K562 (cell line): ENCODE measurements around the gene EFS. TPM values are rescaled to one million over a fixed set of nuclear protein-coding genes. Genes with fewer than 3 reads are reported as not detected.

Experiments
- ATAC-seq: fragments of 200-7000 bp; cut with Tn5 transposase; 3 replicates; pipeline ENCODE4 v1.9.1; 2020; ENCODE audit warnings: moderate library complexity
- BruUV-seq: library from RNA; stranded (reverse); fragments of 400-500 nt; replicated peaks from 2 replicates; lab custom pipeline; 2021; lab: Mats Ljungman, UMichigan
- CTCF ChIA-PET: fragments of 300-600 bp; formaldehyde crosslinking; extraction: SDS; loops from one replicate; lab custom pipeline; 2021; ENCODE audit warnings: low intra/inter-chr PET ratio; lab: Yijun Ruan, JAX
- POLR2A ChIA-PET: fragments of 300-600, 350-650 bp; sonication (Branson Sonifier 250); formaldehyde crosslinking; extraction: SDS; loops from one replicate; lab custom pipeline; 2021; ENCODE audit warnings: antibody characterized with exemption, inconsistent platforms; lab: Yijun Ruan, JAX
- DNase-seq, 4 experiments: peaks; one replicate each; pipeline versions ENCODE4 v3.0.0 to v3.0.0-alpha.2; 2011 to 2018; ENCODE audit warnings: low spot score in 3 of 4, mixed read lengths in 3 of 4; ENCODE audit errors: extremely low read depth in 1 of 4
- FAIRE-seq: peaks from 2 replicates; lab custom pipeline; 2011; peaks lifted over from hg19 to GRCh38; lab: Jason Lieb, UNC
- H2AFZ ChIP-seq: 2 replicates; pipeline ENCODE4 v1.6.0; 2011; ENCODE audit warnings: low read depth, low read length, control low read depth, inconsistent platforms
- H3K27ac ChIP-seq: fragments of 200-600 bp; 3 replicates; pipeline ENCODE4 v1.8.0; 2011; ENCODE audit warnings: low read depth, mild to moderate bottlenecking, control low read depth, inconsistent platforms, low read length, moderate library complexity, mixed read lengths; ENCODE audit errors: extremely low read depth
- H3K27me3 ChIP-seq, 2 experiments: fragments of 300-600 bp in 1 of 2; 2 replicates in 1 of 2; 3 replicates in 1 of 2; pipeline versions ENCODE4 v1.6.0 to v1.8.0; 2011; ENCODE audit warnings: inconsistent platforms in 2 of 2, low read length in 2 of 2, mild to moderate bottlenecking in 1 of 2, mixed read lengths in 1 of 2, moderate library complexity in 1 of 2; ENCODE audit not compliant: control insufficient read depth in 2 of 2, insufficient read depth in 2 of 2
- H3K36me3 ChIP-seq: fragments of 300-600 bp; 3 replicates; pipeline ENCODE4 v1.8.0; 2011; ENCODE audit warnings: mild to moderate bottlenecking, low read length, inconsistent platforms; ENCODE audit not compliant: control insufficient read depth, insufficient read depth
- H3K4me1 ChIP-seq, 2 experiments: fragments of 200-600 bp in 1 of 2; replicated peaks in 1 of 2; 2 replicates in 1 of 2; 3 replicates in 1 of 2; pipeline versions ENCODE4 v1.5.1 to v1.8.0; 2011; ENCODE audit warnings: inconsistent platforms in 2 of 2, low read length in 2 of 2, mild to moderate bottlenecking in 1 of 2, mixed read lengths in 1 of 2, moderate library complexity in 1 of 2; ENCODE audit not compliant: control insufficient read depth in 2 of 2, insufficient read depth in 2 of 2
- H3K4me2 ChIP-seq: 2 replicates; pipeline ENCODE4 v1.6.1; 2011; ENCODE audit warnings: low read length, control low read depth, inconsistent platforms, mixed read lengths; ENCODE audit not compliant: insufficient read depth
- H3K4me3 ChIP-seq: fragments of 200-600 bp; sonication (generic), shearing (Covaris generic); 2 replicates; pipeline ENCODE4 v1.5.1; 2016; ENCODE audit warnings: control low read depth, inconsistent platforms
- H3K79me2 ChIP-seq: fragments of 200-600 bp; 3 replicates; pipeline ENCODE4 v1.8.0; 2011; ENCODE audit warnings: low read length, inconsistent platforms; ENCODE audit not compliant: control insufficient read depth, insufficient read depth
- H3K9ac ChIP-seq, 2 experiments: 2 replicates each; pipeline versions ENCODE4 v1.6.0 to v1.6.1; 2011; ENCODE audit warnings: low read depth in 2 of 2, low read length in 2 of 2, control low read depth in 1 of 2, inconsistent platforms in 1 of 2, mild to moderate bottlenecking in 1 of 2, mixed read lengths in 1 of 2; ENCODE audit not compliant: insufficient read depth in 1 of 2
- H3K9me1 ChIP-seq: one replicate; pipeline ENCODE4 v1.6.0; 2011; ENCODE audit warnings: inconsistent platforms, mild to moderate bottlenecking, low read length, moderate library complexity; ENCODE audit not compliant: control insufficient read depth, insufficient read depth
- H3K9me3 ChIP-seq: replicated peaks from 2 replicates; pipeline ENCODE4 v1.5.1; 2011; ENCODE audit warnings: low read depth, low read length, inconsistent platforms; ENCODE audit not compliant: control insufficient read depth, insufficient read depth
- H4K20me1 ChIP-seq: replicated peaks from 2 replicates; pipeline ENCODE4 v1.6.1; 2011; ENCODE audit warnings: low read length, inconsistent platforms, mixed read lengths; ENCODE audit not compliant: control insufficient read depth, insufficient read depth
- HOXB6 ChIP-seq: fragments of 250-450 bp; sonication (Bioruptor Pico); IDR thresholded peaks from 2 replicates; pipeline ENCODE4 v1.5.1; 2022; ENCODE audit warnings: mild to moderate bottlenecking, borderline replicate concordance
- MEF2A ChIP-seq: IDR thresholded peaks from 2 replicates; pipeline ENCODE4 v1.6.1; 2011; ENCODE audit warnings: low read depth, mild to moderate bottlenecking, low read length, moderate library complexity; ENCODE audit not compliant: control insufficient read depth
- NCOA6 ChIP-seq: fragments of 450-650 bp; IDR thresholded peaks from 2 replicates; pipeline ENCODE4 v1.6.1; 2017; ENCODE audit warnings: mild to moderate bottlenecking
- NR2C1 ChIP-seq, 2 experiments: fragments of 450-650 bp; IDR thresholded peaks; 2 replicates each; pipeline ENCODE4 v1.6.1; 2017; ENCODE audit warnings: mild to moderate bottlenecking in 2 of 2, antibody characterized with exemption in 1 of 2, inconsistent platforms in 1 of 2, missing compliant biosample characterization in 1 of 2, missing genetic modification characterization in 1 of 2
- NUFIP1 ChIP-seq: fragments of 450-650 bp; IDR thresholded peaks from 2 replicates; pipeline ENCODE4 v1.6.1; 2018; ENCODE audit not compliant: partially characterized antibody
- RBBP5 ChIP-seq: fragments of 200-600 bp; sonication (generic); IDR thresholded peaks from 2 replicates; pipeline ENCODE4 v1.6.1; 2012; ENCODE audit warnings: borderline replicate concordance, mild to moderate bottlenecking, low read length, control low read depth, inconsistent platforms; ENCODE audit not compliant: insufficient read depth, poor library complexity, severe bottlenecking
- THRAP3 ChIP-seq: fragments of 450-650 bp; IDR thresholded peaks from 2 replicates; pipeline ENCODE4 v1.6.1; 2016; ENCODE audit warnings: mild to moderate bottlenecking, inconsistent platforms, borderline replicate concordance
- ZNF3 ChIP-seq: fragments of 250-450 bp; sonication (Bioruptor Pico); IDR thresholded peaks from 2 replicates; pipeline ENCODE4 v1.5.0; 2021; ENCODE audit warnings: mild to moderate bottlenecking, moderate library complexity
- WGBS: fragments of 100-300 bp; shearing (Covaris generic); methylation state at CpG from one replicate; pipeline ENCODE4 v1.1.6; 2016; ENCODE audit warnings: low coverage, mixed read lengths; ENCODE audit not compliant: insufficient coverage; ENCODE audit errors: missing lambda C conversion rate; 5-methylcytosine and 5-hydroxymethylcytosine counted together
- in situ Hi-C: fragments of 300-500 bp; cut with MboI; formaldehyde crosslinking; loops from 4 replicates; pipeline ENCODE4 v1.15.0; 2018; ENCODE audit warnings: inconsistent platforms, mixed read lengths
- intact Hi-C: fragments of 100-400 bp; cut with micrococcal nuclease; formaldehyde crosslinking; loops from 2 replicates; pipeline ENCODE4 v1.14.2; 2022
- polyA plus RNA-seq, 8 experiments: library from polyadenylated mRNA; depleted of rRNA in 4 of 8; stranded (reverse) in 5 of 8; unstranded in 3 of 8; fragments of >200 nt; fragmentation: Nextera tagmentation in 2 of 8; fragmentation: Illumina TruSeq in 1 of 8; extraction: Ambion mirVana in 2 of 8; extraction: Trizol in 1 of 8; gene quantifications; 2 replicates each; pipeline versions ENCODE4 v1.2.1 to v1.2.3, GENCODE V29; 2011 to 2014; ENCODE audit warnings: inconsistent platforms in 1 of 8, missing spikeins in 1 of 8
- total RNA-seq, 7 experiments: library from RNA; depleted of rRNA in 6 of 7; stranded (reverse); fragments of >200 nt in 6 of 7; fragmentation: Illumina TruSeq in 2 of 7; extraction: Trizol in 2 of 7; gene quantifications; 2 replicates each; pipeline versions ENCODE4 v1.2.1 to v1.2.3, GENCODE V29; 2011 to 2021; ENCODE audit warnings: low replicate concordance in 1 of 7

Gene EFS
- total and polyA plus RNA-seq, 9 of the 15 experiments (the other 6 are each of a cell fraction or from before 2014, with no cell fraction given): 0.01 to 0.03 TPM; not detected in 7

GRCh38 chr14:23405096-23405495 is 40.1 kb upstream of the EFS start:
- FAIRE-seq (no peak), ATAC-seq (no peak), DNase-seq (no peak)
- H3K27ac ChIP-seq: no peak overlapping the region
- H3K4me3 ChIP-seq: no peak overlapping the region
- H3K9me3 ChIP-seq: no peaks in the 10 kb centered on the region
- intact Hi-C loops: no loop called here
- peaks cover 14 to 71% of the 10 kb centered on the region in 2 experiments; a peak in 4 of 5 replicates for H3K27me3 ChIP-seq
- POLR2A ChIA-PET: no interaction called here
- no peaks in the 10 kb centered on the region for H3K36me3 ChIP-seq
- peaks cover 0 to 6% of the 10 kb centered on the region in 2 experiments; a peak in 2 of 5 replicates for H3K4me1 ChIP-seq
- CTCF ChIA-PET: no interaction called here
- TF ChIP-seq HOXB6 (CRISPR knock-in tag): no peak
- TF ChIP-seq NR2C1 (IDR thresholded peaks at IDR 0.05): no peak
- no peak for TF ChIP-seq NR2C1 (tag; IDR thresholded peaks at IDR 0.05)
- no peak for TF ChIP-seq RBBP5
- TF ChIP-seq THRAP3: no peak
- TF ChIP-seq NUFIP1: no peak
- no peak for TF ChIP-seq ZNF3 (CRISPR knock-in tag)
- TF ChIP-seq NCOA6: no peak
- TF ChIP-seq MEF2A: no peak
- no peaks in the 10 kb centered on the region for H3K79me2 ChIP-seq
- in situ Hi-C loops: no loop called here
- no peak overlapping the region for H3K9ac ChIP-seq
- no peaks in the 10 kb centered on the region for H4K20me1 ChIP-seq
- WGBS: 0% methylated on average over 4 of the region's 10 CpGs
- no peaks in the 10 kb centered on the region for H3K9me1 ChIP-seq
- BruUV-seq: no TSS peak
- H3K4me2 ChIP-seq: no peak overlapping the region
- no peak overlapping the region for H2AFZ ChIP-seq
